ENCODE data around the gene WFIKKN2.
A peak's percentile ranks its signal among the peaks of the same experiment; 100 is the strongest.

WFIKKN2 gene

GRCh38 chr17:50841277-50841948 is 6.0 kb downstream of the WFIKKN2 start:
- no peaks in the 10 kb centered on the region for H3K9me3 Mint-ChIP-seq
- peaks cover 6% of the 10 kb centered on the region for H3K4me1 Mint-ChIP-seq
- ATAC-seq (replicated peaks; ENCODE audit: extremely low read depth, poor library complexity, severe bottlenecking) (no peak), DNase-seq (ENCODE audit: low spot score in 2 of 2) (no peak)
- H3K27me3 Mint-ChIP-seq, result no peaks in the 10 kb centered on the region
- no peak overlapping the region for H3K27ac Mint-ChIP-seq (ENCODE audit: low read depth)
- peaks cover 1% of the 10 kb centered on the region for H3K36me3 Mint-ChIP-seq (ENCODE audit: insufficient read depth)
- H3K4me3 Mint-ChIP-seq, result no peak overlapping the region

- Mint-ChIP-seq H3K36me3 (ENCODE audit: insufficient read depth) (peaks cover 1% of the 10 kb centered on the region), H3K9me3 (no peaks in the 10 kb centered on the region), H3K4me3 (no peak overlapping the region), H3K4me1 (peaks cover 6% of the 10 kb centered on the region), H3K27ac (ENCODE audit: low read depth) (no peak overlapping the region), H3K27me3 (no peaks in the 10 kb centered on the region)
- no peak for DNase-seq (ENCODE audit: low spot score in 2 of 2)
- no peak for ATAC-seq (replicated peaks; ENCODE audit: extremely low read depth, poor library complexity, severe bottlenecking)
Measured at GRCh38 chr17:50841949-50842354, 6.6 kb downstream of the WFIKKN2 start.

GRCh38 chr17:50842506-50843149 is 7.2 kb downstream of the WFIKKN2 start:
- DNase-seq (ENCODE audit: low spot score in 2 of 2) (no peak), ATAC-seq (replicated peaks; ENCODE audit: extremely low read depth, poor library complexity, severe bottlenecking) (no peak)
- Mint-ChIP-seq H3K36me3 (ENCODE audit: insufficient read depth) (peaks cover 1% of the 10 kb centered on the region), H3K9me3 (no peaks in the 10 kb centered on the region), H3K27ac (ENCODE audit: low read depth) (no peak overlapping the region), H3K4me3 (no peak overlapping the region), H3K27me3 (no peaks in the 10 kb centered on the region), H3K4me1 (peaks cover 6% of the 10 kb centered on the region)

- no peak for ATAC-seq (replicated peaks; ENCODE audit: extremely low read depth, poor library complexity, severe bottlenecking)
- Mint-ChIP-seq H3K4me1 (peaks cover 6% of the 10 kb centered on the region), H3K4me3 (no peak overlapping the region), H3K36me3 (ENCODE audit: insufficient read depth) (peaks cover 1% of the 10 kb centered on the region), H3K27ac (ENCODE audit: low read depth) (no peak overlapping the region), H3K9me3 (no peaks in the 10 kb centered on the region), H3K27me3 (no peaks in the 10 kb centered on the region)
- DNase-seq (ENCODE audit: low spot score in 2 of 2), result no peak
Measured at GRCh38 chr17:50843150-50843905, 7.9 kb downstream of the WFIKKN2 start.

GRCh38 chr17:50844117-50844700 is 8.8 kb downstream of the WFIKKN2 start:
- Mint-ChIP-seq H3K36me3 (ENCODE audit: insufficient read depth) (peaks cover 1% of the 10 kb centered on the region), H3K4me1 (peaks cover 6% of the 10 kb centered on the region), H3K4me3 (no peak overlapping the region), H3K9me3 (no peaks in the 10 kb centered on the region), H3K27me3 (no peaks in the 10 kb centered on the region), H3K27ac (ENCODE audit: low read depth) (no peak overlapping the region)
- DNase-seq (ENCODE audit: low spot score in 2 of 2) (no peak), ATAC-seq (replicated peaks; ENCODE audit: extremely low read depth, poor library complexity, severe bottlenecking) (no peak)

GRCh38 chr17:50845240-50846147 is 10.1 kb downstream of the WFIKKN2 start:
- Mint-ChIP-seq H3K4me1 (peaks cover 6% of the 10 kb centered on the region), H3K36me3 (ENCODE audit: insufficient read depth) (peaks cover 1% of the 10 kb centered on the region), H3K9me3 (no peaks in the 10 kb centered on the region), H3K27me3 (no peaks in the 10 kb centered on the region), H3K27ac (ENCODE audit: low read depth) (no peak overlapping the region), H3K4me3 (no peak overlapping the region)
- DNase-seq (ENCODE audit: low spot score in 2 of 2) (no peak), ATAC-seq (replicated peaks; ENCODE audit: extremely low read depth, poor library complexity, severe bottlenecking) (no peak)

- Mint-ChIP-seq H3K27ac (ENCODE audit: low read depth) (no peak overlapping the region), H3K4me3 (no peak overlapping the region), H3K36me3 (ENCODE audit: insufficient read depth) (peaks cover 1% of the 10 kb centered on the region), H3K27me3 (no peaks in the 10 kb centered on the region), H3K4me1 (peaks cover 10% of the 10 kb centered on the region), H3K9me3 (no peaks in the 10 kb centered on the region)
- ATAC-seq (replicated peaks; ENCODE audit: extremely low read depth, poor library complexity, severe bottlenecking) (no peak), DNase-seq (ENCODE audit: low spot score in 2 of 2) (no peak)
Measured at GRCh38 chr17:50847566-50847965, 12.2 kb downstream of the WFIKKN2 start.

GRCh38 chr17:50848039-50848438 is 12.7 kb downstream of the WFIKKN2 start:
- H3K4me3 Mint-ChIP-seq, result no peak overlapping the region
- peaks cover 15% of the 10 kb centered on the region for H3K4me1 Mint-ChIP-seq
- DNase-seq (ENCODE audit: low spot score in 2 of 2) (no peak), ATAC-seq (replicated peaks; ENCODE audit: extremely low read depth, poor library complexity, severe bottlenecking) (no peak)
- H3K27me3 Mint-ChIP-seq, result no peaks in the 10 kb centered on the region
- H3K9me3 Mint-ChIP-seq, result no peaks in the 10 kb centered on the region
- peaks cover 1% of the 10 kb centered on the region for H3K36me3 Mint-ChIP-seq (ENCODE audit: insufficient read depth)
- no peak overlapping the region for H3K27ac Mint-ChIP-seq (ENCODE audit: low read depth)

GRCh38 chr17:50848711-50849110 is 13.3 kb downstream of the WFIKKN2 start:
- Mint-ChIP-seq H3K4me1 (peaks cover 15% of the 10 kb centered on the region), H3K27ac (ENCODE audit: low read depth) (no peak overlapping the region), H3K4me3 (no peak overlapping the region), H3K9me3 (no peaks in the 10 kb centered on the region), H3K36me3 (ENCODE audit: insufficient read depth) (peaks cover 1% of the 10 kb centered on the region), H3K27me3 (no peaks in the 10 kb centered on the region)
- DNase-seq (ENCODE audit: low spot score in 2 of 2) (no peak), ATAC-seq (replicated peaks; ENCODE audit: extremely low read depth, poor library complexity, severe bottlenecking) (no peak)

- Mint-ChIP-seq H3K27me3 (no peaks in the 10 kb centered on the region), H3K27ac (ENCODE audit: low read depth) (no peak overlapping the region), H3K36me3 (ENCODE audit: insufficient read depth) (peaks cover 1% of the 10 kb centered on the region), H3K4me3 (no peak overlapping the region), H3K9me3 (no peaks in the 10 kb centered on the region), H3K4me1 (peaks cover 15% of the 10 kb centered on the region)
- ATAC-seq (replicated peaks; ENCODE audit: extremely low read depth, poor library complexity, severe bottlenecking), result no peak
- DNase-seq (ENCODE audit: low spot score in 2 of 2), result no peak
Measured at GRCh38 chr17:50850640-50851039, 15.3 kb downstream of the WFIKKN2 start.

GRCh38 chr17:50853015-50853615 is 17.7 kb downstream of the WFIKKN2 start:
- peak overlapping the region; percentile 95 for H3K27ac Mint-ChIP-seq (ENCODE audit: low read depth)
- no peak for ATAC-seq (replicated peaks; ENCODE audit: extremely low read depth, poor library complexity, severe bottlenecking)
- no peaks in the 10 kb centered on the region for H3K9me3 Mint-ChIP-seq
- H3K4me1 Mint-ChIP-seq, result peaks cover 15% of the 10 kb centered on the region
- DNase-seq (ENCODE audit: low spot score in 2 of 2), result no peak
- no peaks in the 10 kb centered on the region for H3K27me3 Mint-ChIP-seq
- H3K4me3 Mint-ChIP-seq, result peak overlapping the region; percentile 77
- no peaks in the 10 kb centered on the region for H3K36me3 Mint-ChIP-seq (ENCODE audit: insufficient read depth)

- Mint-ChIP-seq H3K27me3 (no peaks in the 10 kb centered on the region), H3K4me3 (no peak overlapping the region), H3K36me3 (ENCODE audit: insufficient read depth) (no peaks in the 10 kb centered on the region), H3K4me1 (peaks cover 15% of the 10 kb centered on the region), H3K27ac (ENCODE audit: low read depth) (peak overlapping the region; percentile 35), H3K9me3 (no peaks in the 10 kb centered on the region)
- DNase-seq (ENCODE audit: low spot score in 2 of 2), result no peak
- no peak for ATAC-seq (replicated peaks; ENCODE audit: extremely low read depth, poor library complexity, severe bottlenecking)
Measured at GRCh38 chr17:50853781-50854180, 18.4 kb downstream of the WFIKKN2 start.

Data from central memory CD8-positive, alpha-beta T cell (primary cell).